NCI-H82 (cell line): ENCODE measurements around the gene RFX1.
"Not testable (repeated sequence)": the region's sequence is repeated elsewhere in the genome, so short reads cannot be mapped to it uniquely, and the experiment has no call there.

Experiments used
- DNase-seq: peaks from one replicate; lab custom pipeline; 2025; lab: John Stamatoyannopoulos, UW

Gene RFX1

GRCh38 chr19:13934785-13935109, 71.4 kb downstream of the RFX1 start:
- no peak for DNase-seq

- DNase-seq = no peak
Measured at GRCh38 chr19:13932911-13933393, 73.2 kb downstream of the RFX1 start.

GRCh38 chr19:13932149-13932637, 73.9 kb downstream of the RFX1 start:
- DNase-seq = no peak

- no peak for DNase-seq
Measured at GRCh38 chr19:13931391-13932148, 74.5 kb downstream of the RFX1 start.

- no peak for DNase-seq
Measured at GRCh38 chr19:13930402-13930801, 75.7 kb downstream of the RFX1 start.

GRCh38 chr19:13929956-13930355, 76.2 kb downstream of the RFX1 start:
- no peak for DNase-seq

GRCh38 chr19:13929340-13929739, 76.8 kb downstream of the RFX1 start:
- no peak for DNase-seq

- DNase-seq = no peak
Measured at GRCh38 chr19:13926715-13927114, 79.4 kb downstream of the RFX1 start.

GRCh38 chr19:13926010-13926409, 80.1 kb downstream of the RFX1 start:
- DNase-seq = no peak

- DNase-seq = no peak
Measured at GRCh38 chr19:13923194-13923987, 82.7 kb downstream of the RFX1 start.

GRCh38 chr19:13922118-13922517, 84.0 kb downstream of the RFX1 start:
- DNase-seq = not testable (repeated sequence)

- DNase-seq = peak; percentile 91
Measured at GRCh38 chr19:13920940-13921747, 85.0 kb downstream of the RFX1 start.

GRCh38 chr19:13920524-13920923, 85.6 kb downstream of the RFX1 start:
- DNase-seq = no peak

GRCh38 chr19:13918726-13919411, 87.3 kb downstream of the RFX1 start:
- DNase-seq = no peak

- no peak for DNase-seq
Measured at GRCh38 chr19:13917888-13918406, 88.2 kb downstream of the RFX1 start.

- no peak for DNase-seq
Measured at GRCh38 chr19:13914777-13915176, 91.3 kb downstream of the RFX1 start.

- no peak for DNase-seq
Measured at GRCh38 chr19:13913352-13913751, 92.8 kb downstream of the RFX1 start.
